HG02852 (cell line): ENCODE measurements around the gene NMNAT2.

Experiments
- ATAC-seq: cut with Tn5 transposase; IDR thresholded peaks from one replicate; pipeline ENCODE4 v1.9.1; 2021; ENCODE audit warnings: mild to moderate bottlenecking, moderate library complexity; ENCODE audit not compliant: unreplicated experiment

The NMNAT2 gene

DNA sequence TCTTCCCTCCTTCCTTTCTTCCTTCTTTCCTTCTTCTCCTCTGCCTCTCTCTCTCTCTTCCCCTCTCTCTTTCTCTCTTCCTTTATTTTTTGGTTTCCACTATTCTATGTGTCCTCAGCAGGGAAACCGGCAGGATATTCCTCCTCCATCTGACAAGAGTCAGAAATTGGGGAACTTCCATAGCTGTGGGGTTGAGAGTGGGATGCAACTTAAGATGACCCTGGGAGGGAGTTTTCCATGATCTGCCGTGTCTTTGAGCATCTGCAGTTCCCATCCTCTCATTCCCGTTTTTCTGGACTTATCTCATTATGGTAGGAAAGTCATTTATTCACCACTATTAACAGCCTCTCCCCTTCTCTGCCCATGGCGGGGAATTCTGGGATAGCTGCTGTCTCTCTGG, 98.6 kb downstream of the NMNAT2 start:
- ATAC-seq, result no peak

- no peak for ATAC-seq
These were observed 99.1 kb downstream of the NMNAT2 start for GRCh38 chr1:183319051-183319450.

DNA sequence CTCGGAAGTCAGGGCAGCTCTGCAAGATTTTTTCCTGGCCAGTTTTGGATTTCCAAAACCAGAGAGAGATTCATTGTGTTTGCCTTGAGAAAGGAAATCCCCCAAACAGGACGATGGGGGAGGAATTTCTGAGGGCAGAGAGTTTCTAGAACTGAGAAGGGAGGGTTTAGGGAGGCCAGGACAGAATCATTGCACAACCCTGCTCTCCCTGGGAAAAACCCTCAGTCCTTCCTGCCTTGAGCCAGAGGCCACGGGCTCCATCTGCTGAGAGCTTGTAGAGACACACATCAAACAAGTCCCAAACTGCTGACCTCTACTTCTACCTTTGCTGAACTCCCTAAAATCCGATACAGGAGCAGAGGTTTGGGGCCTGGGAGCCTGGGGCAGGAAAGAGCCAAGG, 99.7 kb downstream of the NMNAT2 start:
- ATAC-seq, result peak; percentile 80

DNA sequence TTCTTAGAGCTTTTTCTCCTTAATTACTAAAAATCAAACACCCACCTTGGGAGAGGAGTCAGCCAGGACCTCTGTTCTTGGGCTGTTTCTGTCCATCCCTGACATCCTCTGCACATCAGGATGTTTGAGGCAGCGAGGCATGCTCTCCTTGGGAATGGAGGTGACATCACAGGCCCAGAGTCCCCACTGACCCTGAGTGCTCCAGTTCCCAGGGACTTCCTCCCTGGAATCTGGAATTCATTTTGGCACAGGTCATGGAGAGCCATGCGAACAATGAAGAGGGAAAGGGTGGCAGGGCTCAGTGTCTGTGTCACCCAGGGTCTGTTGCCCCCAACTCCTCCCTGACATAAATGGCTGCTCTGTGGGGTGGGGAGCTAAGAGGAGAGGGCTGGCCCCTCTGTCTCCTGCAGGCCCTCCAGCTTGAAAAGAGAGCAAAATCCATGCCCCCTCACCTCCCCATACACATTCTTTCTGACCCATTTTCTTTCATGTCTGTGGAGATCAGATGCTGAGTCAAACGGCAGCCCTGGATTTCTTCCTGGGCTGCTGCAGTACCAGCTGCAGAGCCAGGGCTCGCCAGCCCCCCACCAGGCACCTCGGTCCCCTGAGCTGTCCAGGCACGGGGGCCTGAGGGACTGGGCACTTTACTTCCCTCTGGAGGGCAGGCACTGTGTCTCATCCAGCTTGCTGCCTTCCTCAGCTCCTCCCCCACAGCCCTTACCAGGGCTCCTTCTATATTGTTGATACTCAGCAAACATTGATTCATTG, 102.0 kb downstream of the NMNAT2 start:
- no peak for ATAC-seq

DNA sequence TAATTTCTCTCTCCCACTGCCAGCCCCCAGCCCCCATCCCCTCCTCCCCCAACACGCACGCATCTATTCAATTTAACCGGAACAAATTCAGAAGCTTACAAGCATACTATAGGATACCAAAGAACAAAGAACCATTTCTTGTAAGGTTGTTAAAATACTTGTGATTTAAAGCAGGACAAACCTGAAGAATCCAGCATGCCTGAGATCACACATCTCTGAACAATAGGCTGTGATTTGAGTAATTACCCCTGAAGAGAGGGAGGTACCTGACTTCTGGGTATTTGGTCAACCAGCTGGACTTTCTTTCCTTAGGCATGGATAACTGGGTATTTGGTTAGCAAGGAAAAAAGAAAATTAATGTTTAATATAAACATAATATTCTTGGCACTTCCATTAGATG, 105.1 kb downstream of the NMNAT2 start:
- no peak for ATAC-seq

GRCh38 chr1:183310753-183311479, 107.3 kb downstream of the NMNAT2 start:
- no peak for ATAC-seq

GRCh38 chr1:183308719-183309118, 109.5 kb downstream of the NMNAT2 start:
- ATAC-seq, result no peak

DNA sequence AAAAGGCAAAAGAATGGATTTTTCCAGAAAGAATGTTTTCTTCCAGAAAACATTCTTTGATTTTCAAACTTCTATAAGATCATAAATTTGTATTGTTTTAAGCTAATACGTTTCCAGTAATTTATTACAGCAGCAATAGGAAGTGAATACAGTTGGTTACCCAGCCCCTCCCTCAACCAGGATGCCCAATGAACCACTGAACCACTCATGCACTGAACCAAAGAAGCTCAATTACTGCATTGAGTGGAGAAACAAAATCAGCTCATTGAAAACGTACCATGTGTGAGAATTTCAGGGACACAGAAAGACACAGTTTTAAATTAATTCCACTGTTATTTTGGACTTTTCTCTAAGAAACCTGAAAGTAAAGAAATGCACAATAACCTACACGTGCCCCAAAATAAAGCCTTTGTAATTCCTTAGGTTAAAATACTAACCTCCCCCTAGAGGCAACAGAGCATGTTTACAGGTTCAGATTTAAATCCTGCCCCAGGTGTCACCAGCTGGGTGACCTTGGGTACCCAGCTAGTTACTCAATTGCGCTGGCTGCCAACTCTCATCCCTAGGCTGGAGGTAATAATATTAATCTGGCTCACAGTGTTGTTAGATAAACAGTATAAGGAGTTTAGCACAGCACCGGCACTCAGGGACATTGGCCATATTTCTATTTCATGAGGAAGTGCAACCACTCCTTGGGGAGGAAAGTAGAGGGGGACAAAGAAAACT, 111.7 kb downstream of the NMNAT2 start:
- no peak for ATAC-seq

- no peak for ATAC-seq
These were observed 113.6 kb downstream of the NMNAT2 start for GRCh38 chr1:183304440-183305107.

DNA sequence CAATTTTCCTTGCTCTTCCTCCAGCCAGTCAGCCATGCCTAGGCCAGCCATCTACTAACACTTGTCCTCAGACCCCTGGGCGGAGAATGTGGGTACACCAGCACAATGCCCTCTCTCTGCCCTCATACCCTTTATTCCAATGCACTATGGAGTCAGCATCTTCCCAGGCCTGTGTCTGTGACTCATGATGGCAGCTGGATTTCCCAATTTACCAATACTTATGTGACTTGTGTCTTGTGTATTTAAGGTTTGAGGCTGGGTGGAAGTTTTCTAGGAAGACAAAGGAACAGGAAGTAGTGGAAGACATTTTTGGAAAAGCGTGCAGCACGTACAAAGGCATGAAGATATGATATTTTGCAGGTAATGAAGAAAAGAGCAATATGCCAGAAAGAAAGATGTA, 114.3 kb downstream of the NMNAT2 start:
- no peak for ATAC-seq

DNA sequence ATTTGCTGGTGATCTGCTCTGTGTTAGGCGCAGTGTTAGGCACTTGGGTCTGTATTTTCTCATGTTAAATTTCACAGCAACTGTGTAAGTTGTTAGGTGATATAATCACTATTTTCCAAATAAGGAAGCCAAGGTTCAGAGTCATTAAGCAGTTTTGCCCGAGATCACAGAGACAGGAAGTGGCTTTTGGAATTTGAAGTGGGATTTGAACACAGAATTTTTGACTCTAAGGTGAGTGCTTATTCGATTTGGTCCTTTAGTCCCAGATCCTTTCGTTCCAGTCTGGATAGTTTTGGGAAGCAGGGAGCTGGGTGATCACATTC, 114.9 kb downstream of the NMNAT2 start:
- no peak for ATAC-seq

DNA sequence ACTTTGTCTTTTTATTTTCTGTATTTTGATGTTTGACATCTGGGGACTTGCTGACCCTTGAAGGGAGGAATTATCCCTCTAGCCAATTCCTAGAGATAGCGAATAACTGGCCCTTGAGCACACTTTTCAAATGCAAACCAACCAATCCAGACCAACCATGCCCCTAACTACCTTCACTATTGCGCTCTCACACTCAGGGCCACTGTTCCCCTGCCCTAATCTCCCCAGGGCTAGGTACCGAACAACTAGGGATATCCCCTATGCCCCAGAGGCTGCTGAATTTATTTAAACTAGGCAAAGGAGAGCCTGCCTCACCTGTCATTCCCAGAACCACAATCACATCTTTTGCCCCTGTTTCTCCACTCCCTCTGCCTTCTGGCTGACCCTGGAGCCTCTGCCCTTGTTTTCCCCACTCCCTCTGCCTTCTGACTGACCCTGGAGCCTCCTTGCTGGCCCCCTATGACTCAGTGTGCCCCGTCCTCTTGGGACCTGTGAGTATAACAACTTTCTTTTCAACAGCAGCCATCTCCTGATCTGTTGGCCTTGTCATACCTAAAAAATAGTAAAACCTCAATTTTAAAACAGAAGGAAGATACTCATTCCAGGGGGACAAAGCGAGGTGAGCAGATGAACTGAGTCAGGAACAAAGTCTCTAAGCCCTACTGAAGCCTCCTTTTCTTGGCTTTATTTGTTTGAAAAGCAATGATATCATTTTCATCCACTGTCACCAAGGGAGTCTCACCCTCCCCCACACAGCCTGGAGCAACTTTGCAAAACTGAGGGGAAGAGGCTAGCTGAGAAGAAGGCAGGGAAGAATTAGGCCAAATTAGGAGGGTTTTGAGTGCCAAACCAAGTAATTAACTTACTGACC, 115.5 kb downstream of the NMNAT2 start:
- no peak for ATAC-seq

DNA sequence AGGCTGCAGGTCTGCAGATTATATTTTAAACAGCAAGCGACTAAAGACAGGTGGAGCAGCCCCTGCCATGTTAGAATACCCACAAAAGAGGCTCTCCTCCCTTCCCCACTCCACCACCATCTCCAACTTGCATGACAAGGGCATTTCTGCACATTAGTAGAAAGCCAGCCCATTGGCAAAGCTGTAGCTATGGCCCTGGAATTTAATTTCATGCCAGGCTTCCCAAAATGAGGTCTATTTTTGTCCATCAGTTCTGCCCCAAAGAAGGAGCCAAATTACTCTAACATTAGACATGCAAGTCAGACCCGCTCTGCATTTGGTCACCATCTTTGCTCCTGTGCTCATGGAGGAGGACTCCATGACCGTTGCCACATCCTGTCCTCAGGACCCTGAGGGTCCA, 116.9 kb downstream of the NMNAT2 start:
- no peak for ATAC-seq

GRCh38 chr1:183300828-183301227, 117.4 kb downstream of the NMNAT2 start:
- ATAC-seq, result no peak

DNA sequence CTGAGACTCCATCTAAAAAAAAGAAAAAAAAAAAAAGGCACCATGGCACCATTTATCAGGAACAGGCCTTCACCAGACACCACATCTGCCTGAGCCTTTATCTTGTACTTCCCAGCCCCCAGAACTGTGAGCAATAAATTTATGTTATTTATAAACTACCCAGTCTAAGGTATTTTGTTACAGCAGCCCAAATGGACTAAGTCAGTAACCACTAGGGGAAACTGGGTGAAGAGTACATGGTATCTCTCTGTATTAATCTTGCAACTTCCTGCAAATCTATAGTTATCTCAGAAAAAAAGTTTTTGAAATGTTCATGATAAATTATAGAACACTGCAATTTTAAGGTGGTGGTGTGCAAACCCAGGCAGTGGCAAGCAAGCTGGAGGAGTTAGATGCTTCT, 117.8 kb downstream of the NMNAT2 start:
- ATAC-seq, result no peak

DNA sequence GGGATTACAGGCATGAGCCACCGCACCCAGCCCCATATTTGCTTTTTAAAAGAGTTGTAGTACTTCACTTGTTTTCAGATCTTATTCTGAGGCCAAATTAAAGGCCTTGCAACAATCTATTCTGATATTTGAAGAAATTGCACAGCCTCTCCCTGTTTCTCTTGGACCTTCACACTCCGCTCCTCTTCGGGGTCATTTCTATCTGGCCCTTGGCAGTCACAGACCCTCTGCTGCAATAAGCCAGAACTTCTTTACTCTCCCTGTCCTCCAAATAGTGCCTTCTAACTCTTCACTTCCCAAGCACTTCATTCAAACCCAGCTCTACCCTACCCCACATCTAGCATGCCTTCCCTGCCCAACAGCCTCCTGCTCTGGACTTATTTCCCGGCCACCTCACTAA, 121.4 kb downstream of the NMNAT2 start:
- ATAC-seq, result no peak

DNA sequence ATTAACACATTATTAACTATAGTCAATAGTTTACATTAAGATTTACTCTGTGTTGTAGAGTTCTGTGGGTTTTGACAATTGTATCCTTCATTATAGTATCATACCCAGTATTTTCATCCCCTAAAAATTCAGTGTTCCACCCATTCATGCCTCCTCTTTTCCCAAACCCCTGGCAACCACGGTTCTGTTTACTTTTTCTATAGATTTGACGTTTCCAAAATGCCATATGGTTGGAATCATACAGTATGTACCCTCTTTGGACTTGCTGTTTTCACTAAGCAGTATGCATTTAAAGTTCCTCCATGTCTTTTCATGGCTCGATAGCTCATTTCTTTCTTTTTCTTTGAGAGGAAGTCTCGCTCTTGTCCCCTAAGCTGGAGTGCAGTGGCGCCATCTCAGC, 122.7 kb downstream of the NMNAT2 start:
- no peak for ATAC-seq

GRCh38 chr1:183293876-183294275, 124.3 kb downstream of the NMNAT2 start:
- ATAC-seq, result no peak

GRCh38 chr1:183293241-183293640, 124.9 kb downstream of the NMNAT2 start:
- no peak for ATAC-seq

DNA sequence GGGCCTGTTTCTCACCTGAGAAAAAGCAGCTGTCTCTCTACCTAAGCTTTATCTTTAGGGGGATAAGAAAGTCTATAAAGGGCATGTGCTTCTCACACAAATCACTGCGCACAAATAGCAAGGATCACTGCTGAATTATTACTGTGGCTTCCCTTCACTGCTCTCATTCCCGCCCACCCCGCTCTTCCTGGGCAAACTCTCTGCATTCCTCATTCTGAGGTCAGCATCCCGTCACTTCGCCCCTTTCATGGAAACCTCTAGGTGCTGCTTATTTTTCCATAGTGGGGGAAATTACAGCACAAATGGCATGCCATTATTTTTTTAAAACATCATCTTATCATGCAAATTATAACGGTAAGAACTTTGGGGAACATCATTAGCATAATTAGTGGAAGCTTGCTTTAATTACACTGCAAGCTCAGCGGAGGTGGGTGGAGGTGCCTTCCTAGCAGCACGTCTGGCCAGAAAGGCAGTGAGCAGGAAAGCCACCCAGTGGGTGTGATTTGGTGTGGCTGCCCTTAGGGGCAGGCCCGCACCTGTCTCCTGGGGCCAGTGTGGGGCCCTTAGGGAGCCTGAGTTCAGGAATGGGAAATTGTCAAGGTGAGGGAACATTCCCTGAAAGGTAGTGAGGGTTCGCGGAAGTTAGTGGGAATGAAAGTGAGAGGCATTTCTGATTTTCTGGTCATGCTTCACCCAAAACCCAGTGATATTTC, 126.2 kb downstream of the NMNAT2 start:
- ATAC-seq, result no peak
